ENCODE measurements around the gene PBX4.

DNA sequence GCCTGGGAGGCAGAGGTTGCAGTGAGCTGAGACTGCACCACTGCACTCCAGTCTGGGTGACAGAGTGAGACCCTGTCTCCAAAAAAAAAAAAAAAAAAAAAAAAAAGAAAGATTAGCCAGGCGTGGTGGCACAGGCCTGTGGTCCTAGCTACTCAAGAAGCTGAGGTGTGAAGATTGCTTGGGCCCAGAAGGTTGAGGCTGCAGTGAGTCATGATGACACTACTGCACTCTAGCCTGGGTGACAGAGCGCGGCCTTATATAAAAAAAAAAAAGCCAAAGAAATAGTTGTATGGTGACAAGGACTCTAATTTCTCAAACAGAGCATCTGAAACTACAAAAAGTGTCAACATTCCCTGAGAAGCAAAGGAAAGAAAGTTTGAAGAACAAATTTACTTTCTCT lies 3.4 kb downstream of the PBX4 start:
- TF ChIP-seq, protein P1, sequence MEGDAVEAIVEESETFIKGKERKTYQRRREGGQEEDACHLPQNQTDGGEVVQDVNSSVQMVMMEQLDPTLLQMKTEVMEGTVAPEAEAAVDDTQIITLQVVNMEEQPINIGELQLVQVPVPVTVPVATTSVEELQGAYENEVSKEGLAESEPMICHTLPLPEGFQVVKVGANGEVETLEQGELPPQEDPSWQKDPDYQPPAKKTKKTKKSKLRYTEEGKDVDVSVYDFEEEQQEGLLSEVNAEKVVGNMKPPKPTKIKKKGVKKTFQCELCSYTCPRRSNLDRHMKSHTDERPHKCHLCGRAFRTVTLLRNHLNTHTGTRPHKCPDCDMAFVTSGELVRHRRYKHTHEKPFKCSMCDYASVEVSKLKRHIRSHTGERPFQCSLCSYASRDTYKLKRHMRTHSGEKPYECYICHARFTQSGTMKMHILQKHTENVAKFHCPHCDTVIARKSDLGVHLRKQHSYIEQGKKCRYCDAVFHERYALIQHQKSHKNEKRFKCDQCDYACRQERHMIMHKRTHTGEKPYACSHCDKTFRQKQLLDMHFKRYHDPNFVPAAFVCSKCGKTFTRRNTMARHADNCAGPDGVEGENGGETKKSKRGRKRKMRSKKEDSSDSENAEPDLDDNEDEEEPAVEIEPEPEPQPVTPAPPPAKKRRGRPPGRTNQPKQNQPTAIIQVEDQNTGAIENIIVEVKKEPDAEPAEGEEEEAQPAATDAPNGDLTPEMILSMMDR (IDR thresholded peaks at IDR 0.05 in 2 of 3, conservative IDR thresholded peaks at IDR 0.05 in 1 of 3; ENCODE audit: borderline replicate concordance in 1 of 3, insufficient read depth in 1 of 3, low read depth in 2 of 3, low read length in 2 of 3), result no peak
- TF ChIP-seq SIN3A (IDR thresholded peaks at IDR 0.05; ENCODE audit: low read depth) (no peak), POLR2A (IDR thresholded peaks at IDR 0.05; ENCODE audit: borderline replicate concordance, extremely low read depth, insufficient read depth, insufficient read length) (no peak), POLR2AphosphoS5 (IDR thresholded peaks at IDR 0.05; ENCODE audit: low read depth, low read length) (no peak), CEBPB (IDR thresholded peaks at IDR 0.05; ENCODE audit: low read depth) (no peak)
